Lower leg skin (tissue), 4 donors: ENCODE data around the gene CYTH2. TPM values are rescaled to one million over a fixed set of nuclear protein-coding genes. Genes with fewer than 3 reads are reported as not detected.
"Not testable (repeated sequence)": the region's sequence is repeated elsewhere in the genome, so short reads cannot be mapped to it uniquely, and the experiment has no call there.

Experiments
- DNase-seq, 2 donors: peaks; one replicate each; pipeline ENCODE4 v3.0.0-alpha.2; 2019; ENCODE audit warnings: low spot score in 2 of 2
- H3K4me3 ChIP-seq: fragments of 200-600 bp; sonication (generic); 2 replicates; pipeline ENCODE4 v1.5.1; 2017; ENCODE audit warnings: mild to moderate bottlenecking, low read depth; ENCODE audit not compliant: poor library complexity, severe bottlenecking
- CTCF ChIP-seq, 3 donors: fragments of 450-650 bp; IDR thresholded peaks; one replicate each; pipeline ENCODE4 v1.5.1; 2016; ENCODE audit warnings: antibody characterized with exemption in 3 of 3, mild to moderate bottlenecking in 3 of 3, moderate library complexity in 2 of 3
- POLR2A ChIP-seq, 2 donors: fragments of 450-650 bp; IDR thresholded peaks; one replicate each; pipeline ENCODE4 v1.6.1; 2016 to 2017; ENCODE audit warnings: antibody characterized with exemption in 2 of 2, mild to moderate bottlenecking in 1 of 2, moderate library complexity in 1 of 2
- WGBS, 2 donors: methylation state at CpG; one replicate each; pipeline ENCODE4 v1.1.5; 2018; 5-methylcytosine and 5-hydroxymethylcytosine counted together
- intact Hi-C: fragments of 100-400 bp; cut with DNase I; formaldehyde crosslinking; loops from one replicate; pipeline ENCODE4 v1.15.0; 2023; ENCODE audit warnings: low total_unique reads
- total RNA-seq, 4 donors: library from RNA; depleted of rRNA; stranded (reverse); fragments of >200 nt; gene quantifications; one replicate each; pipeline ENCODE4 v1.1.0, GENCODE V29; 2016

CYTH2 gene
- total RNA-seq, 4 donors from 2014 or later: 67.7 to 162 (median 78.2) TPM

GRCh38 chr19:48481846-48482639, 12.9 kb downstream of the CYTH2 start:
- intact Hi-C loops: no loop called here
- DNase-seq: no peak
- WGBS, 2 donors: 43 to 52% methylated on average over 7 of the region's 7 CpGs
- no peak for TF ChIP-seq POLR2A (IDR thresholded peaks at IDR 0.05)
- TF ChIP-seq CTCF (IDR thresholded peaks at IDR 0.05): no peak
- H3K4me3 ChIP-seq: no peak overlapping the region

GRCh38 chr19:48483301-48483700, 14.1 kb downstream of the CYTH2 start:
- DNase-seq: no peak
- intact Hi-C loops: no loop called here
- WGBS, 2 donors: 91 to 100% methylated on average over 1 of the region's 3 CpGs
- H3K4me3 ChIP-seq: no peak overlapping the region
- TF ChIP-seq CTCF (IDR thresholded peaks at IDR 0.05): no peak
- TF ChIP-seq POLR2A (IDR thresholded peaks at IDR 0.05): no peak

GRCh38 chr19:48484247-48484893, 15.2 kb downstream of the CYTH2 start:
- intact Hi-C loops: no loop called here
- DNase-seq: no peak
- no peak overlapping the region for H3K4me3 ChIP-seq
- TF ChIP-seq POLR2A (IDR thresholded peaks at IDR 0.05) (no peak), CTCF (IDR thresholded peaks at IDR 0.05) (no peak)
- 79 to 81% methylated on average over 16 of the region's 16 CpGs for WGBS, 2 donors

- H3K4me3 ChIP-seq: no peak overlapping the region
- TF ChIP-seq CTCF (IDR thresholded peaks at IDR 0.05) (no peak), POLR2A (IDR thresholded peaks at IDR 0.05) (no peak)
- intact Hi-C loops: no loop called here
- 80 to 82% methylated on average over 34 to 36 of the region's 37 CpGs for WGBS, 2 donors
- no peak for DNase-seq
These were observed 15.9 kb downstream of the CYTH2 start for GRCh38 chr19:48484931-48485612.

GRCh38 chr19:48486706-48487105, 17.5 kb downstream of the CYTH2 start:
- 83% methylated on average over 10 of the region's 10 CpGs for WGBS, 2 donors
- DNase-seq, H3K4me3 ChIP-seq, intact Hi-C loops: not testable (repeated sequence)

- TF ChIP-seq POLR2A (IDR thresholded peaks at IDR 0.05) (no peak), CTCF (IDR thresholded peaks at IDR 0.05) (no peak)
- DNase-seq: no peak
- WGBS, 2 donors: 70 to 73% methylated on average over 6 of the region's 6 CpGs
- no peak overlapping the region for H3K4me3 ChIP-seq
- intact Hi-C loops: no loop called here
These were observed 18.4 kb downstream of the CYTH2 start for GRCh38 chr19:48487544-48487943.
